Spleen (tissue), 11 donors: Measurements from ENCODE around the gene ADCK1. TPM values are rescaled to one million over a fixed set of nuclear protein-coding genes. Genes with fewer than 3 reads are reported as not detected.

Experiments
- DNase-seq: peaks from one replicate; pipeline ENCODE4 v3.0.0-alpha.2; 2020
- H3K27ac ChIP-seq, 8 donors: fragments of 200-600 bp; sonication (generic) in 7 of 8; 1 replicate in 4 of 8; 2 replicates in 4 of 8; pipeline versions ENCODE4 v1.5.0 to v1.8.0; 2016 to 2021; ENCODE audit warnings: inconsistent platforms in 4 of 8, mild to moderate bottlenecking in 4 of 8, moderate library complexity in 1 of 8
- H3K27me3 ChIP-seq, 7 donors: fragments of 200-600 bp; sonication (generic) in 6 of 7; replicated peaks in 1 of 7; 1 replicate in 4 of 7; 2 replicates in 3 of 7; pipeline versions ENCODE4 v1.5.0 to v1.8.0; 2016 to 2021; ENCODE audit warnings: inconsistent platforms in 3 of 7, mild to moderate bottlenecking in 1 of 7
- H3K36me3 ChIP-seq, 6 donors: fragments of 200-600 bp; sonication (generic) in 5 of 6; 1 replicate in 4 of 6; 2 replicates in 2 of 6; pipeline versions ENCODE4 v1.5.0 to v1.8.0; 2016 to 2021; ENCODE audit warnings: inconsistent platforms in 2 of 6
- H3K4me1 ChIP-seq, 6 donors: fragments of 200-600 bp; sonication (generic) in 5 of 6; 1 replicate in 3 of 6; 2 replicates in 3 of 6; pipeline versions ENCODE4 v1.5.0 to v1.8.0; 2016 to 2021; ENCODE audit warnings: inconsistent platforms in 3 of 6
- H3K4me3 ChIP-seq, 8 donors: fragments of 200-600 bp; sonication (generic) in 7 of 8; 1 replicate in 4 of 8; 2 replicates in 4 of 8; pipeline versions ENCODE4 v1.5.0 to v1.8.0; 2016 to 2021; ENCODE audit warnings: inconsistent platforms in 4 of 8, mild to moderate bottlenecking in 4 of 8, moderate library complexity in 2 of 8
- H3K9me3 ChIP-seq, 8 donors: fragments of 200-600 bp; sonication (generic) in 7 of 8; 1 replicate in 4 of 8; 2 replicates in 4 of 8; pipeline versions ENCODE4 v1.5.0 to v1.8.0; 2016 to 2021; ENCODE audit warnings: inconsistent platforms in 4 of 8
- CTCF ChIP-seq, 11 experiments: fragments of 200-600 bp in 7 of 11; fragments of 450-650 bp in 4 of 11; sonication (generic) in 4 of 11; IDR thresholded peaks in 8 of 11; conservative IDR thresholded peaks in 3 of 11; 1 replicate in 7 of 11; 2 replicates in 4 of 11; pipeline versions ENCODE4 v1.4.0 to v1.8.0; 2016 to 2021; ENCODE audit warnings: antibody characterized with exemption in 11 of 11, inconsistent platforms in 4 of 11, mild to moderate bottlenecking in 1 of 11
- POLR2A ChIP-seq, 3 donors: fragments of 450-650 bp; IDR thresholded peaks; one replicate each; pipeline ENCODE4 v1.5.1; 2017; ENCODE audit warnings: antibody characterized with exemption in 3 of 3, mild to moderate bottlenecking in 1 of 3
- POLR2AphosphoS5 ChIP-seq, 3 donors: sonication (generic); formaldehyde crosslinking; IDR thresholded peaks; one replicate each; pipeline ENCODE4 v1.5.1; 2017; ENCODE audit warnings: antibody characterized with exemption in 3 of 3
- WGBS, 5 donors: extraction: QIAGEN DNeasy Blood & Tissue Kit in 3 of 5; methylation state at CpG; one replicate each; pipeline versions ENCODE4 v1.1.5 to v1.1.7; 2013 to 2018; 5-methylcytosine and 5-hydroxymethylcytosine counted together
- intact Hi-C: fragments of 100-400 bp; cut with DNase I; formaldehyde crosslinking; loops from one replicate; pipeline ENCODE4 v1.15.0; 2023; ENCODE audit warnings: low total_unique reads
- polyA plus RNA-seq, 3 donors: library from polyadenylated mRNA; stranded (reverse); fragments of 200-250 nt; gene quantifications; one replicate each; pipeline ENCODE4 v1.2.1, GENCODE V29; 2013
- total RNA-seq, 7 donors: library from RNA; depleted of rRNA in 3 of 7; stranded (reverse); fragments of >200 nt in 3 of 7; fragmentation: NEBNext Ultra II Directional in 4 of 7; extraction: Animal tissue kit (Norgen Biotek cat#: 25700) in 4 of 7; gene quantifications; one replicate each; pipeline versions ENCODE4 v1.1.0 to v1.2.1, GENCODE V29; 2016 to 2021
- donor health status: healthy with polysubstance abuse.
- donor health status: DM: no; HTN: no; CAD: no; lungs with moderate emphysema.
- donor health status: DM: no; HTN: no; CAD: no.
- donor health status: Bipolar disorder and iron deficiency.
- donor health status: healthy.
- donor health status: DM: no; HTN: no; CAD: no.
- donor health status: DM: yes; HTN: yes; CAD: no.

The ADCK1 gene
- total and polyA plus RNA-seq, 10 donors, result 5.0 to 14.0 (median 9.0) TPM

GRCh38 chr14:77868552-77869285, 68.8 kb downstream of the ADCK1 start:
- no peak for DNase-seq
- peaks cover 0 to 19% (median 7%) of the 10 kb centered on the region in 8 donors for H3K9me3 ChIP-seq
- peaks cover 0 to 19% (median 2%) of the 10 kb centered on the region in 6 donors for H3K36me3 ChIP-seq
- no peak overlapping the region for H3K4me3 ChIP-seq
- H3K4me1 ChIP-seq, result no peaks in the 10 kb centered on the region
- WGBS, 5 donors, result 77 to 80% (median 79%) methylated on average over 13 of the region's 13 CpGs
- intact Hi-C loops, result loop anchor here (10.0 kb wide), 1 partner anchor 696 kb away; no protein-coding TSS in a partner anchor
- H3K27ac ChIP-seq, result no peak overlapping the region
- H3K27me3 ChIP-seq, result no peaks in the 10 kb centered on the region
- TF ChIP-seq POLR2AphosphoS5 (IDR thresholded peaks at IDR 0.05), result no peak
- no peak for TF ChIP-seq CTCF (IDR thresholded peaks at IDR 0.05 in 8 of 11, conservative IDR thresholded peaks at IDR 0.05 in 3 of 11)
- no peak for TF ChIP-seq POLR2A (IDR thresholded peaks at IDR 0.05)

- peaks cover 0 to 20% (median 2%) of the 10 kb centered on the region in 6 donors for H3K36me3 ChIP-seq
- no peaks in the 10 kb centered on the region for H3K27me3 ChIP-seq
- no peak for DNase-seq
- no peak overlapping the region for H3K4me3 ChIP-seq
- no peak overlapping the region for H3K27ac ChIP-seq
- no peaks in the 10 kb centered on the region for H3K4me1 ChIP-seq
- H3K9me3 ChIP-seq, result peaks cover 0 to 23% (median 12%) of the 10 kb centered on the region in 8 donors
- intact Hi-C loops, result loop anchor here (10.0 kb wide), 1 partner anchor 695 kb away; no protein-coding TSS in a partner anchor
- TF ChIP-seq CTCF (IDR thresholded peaks at IDR 0.05 in 8 of 11, conservative IDR thresholded peaks at IDR 0.05 in 3 of 11) (no peak), POLR2AphosphoS5 (IDR thresholded peaks at IDR 0.05) (no peak), POLR2A (IDR thresholded peaks at IDR 0.05) (no peak)
Observed at GRCh38 chr14:77869340-77869739, 69.4 kb downstream of the ADCK1 start.

GRCh38 chr14:77870646-77871045, 70.7 kb downstream of the ADCK1 start:
- no peaks in the 10 kb centered on the region for H3K4me1 ChIP-seq
- H3K9me3 ChIP-seq, result peaks cover 0 to 22% (median 12%) of the 10 kb centered on the region in 8 donors
- H3K27ac ChIP-seq, result no peak overlapping the region
- TF ChIP-seq POLR2AphosphoS5 (IDR thresholded peaks at IDR 0.05), result no peak
- TF ChIP-seq CTCF (IDR thresholded peaks at IDR 0.05 in 8 of 11, conservative IDR thresholded peaks at IDR 0.05 in 3 of 11), result no peak
- TF ChIP-seq POLR2A (IDR thresholded peaks at IDR 0.05), result no peak
- no peak overlapping the region for H3K4me3 ChIP-seq
- no peak for DNase-seq
- WGBS, 5 donors, result 72 to 84% (median 76%) methylated on average over 4 of the region's 4 CpGs
- peaks cover 0 to 22% (median 0%) of the 10 kb centered on the region in 6 donors for H3K36me3 ChIP-seq
- intact Hi-C loops, result no loop called here
- H3K27me3 ChIP-seq, result no peaks in the 10 kb centered on the region

- Histone ChIP-seq H3K4me3 (no peak overlapping the region), H3K9me3 (peaks cover 0 to 20% (median 12%) of the 10 kb centered on the region in 8 donors), H3K36me3 (peaks cover 0 to 27% (median 0%) of the 10 kb centered on the region in 6 donors), H3K27ac (no peak overlapping the region), H3K4me1 (no peaks in the 10 kb centered on the region), H3K27me3 (no peaks in the 10 kb centered on the region)
- DNase-seq, result no peak
- 88 to 95% (median 91%) methylated on average over 4 to 8 of the region's 8 CpGs for WGBS, 5 donors
- intact Hi-C loops, result no loop called here
- TF ChIP-seq POLR2AphosphoS5 (IDR thresholded peaks at IDR 0.05) (no peak), POLR2A (IDR thresholded peaks at IDR 0.05) (no peak), CTCF (IDR thresholded peaks at IDR 0.05 in 8 of 11, conservative IDR thresholded peaks at IDR 0.05 in 3 of 11) (no peak)
Observed at GRCh38 chr14:77872152-77872551, 72.2 kb downstream of the ADCK1 start.
